SW 1271 (cell line): ENCODE measurements around the gene LIM2.
A peak's percentile ranks its signal among the peaks of the same experiment; 100 is the strongest.

Experiments used
- DNase-seq, 2 experiments: peaks; one replicate each; lab custom pipeline; 2025; lab: John Stamatoyannopoulos, UW

Gene LIM2

GRCh38 chr19:51396175-51396574 lies 8.4 kb upstream of the LIM2 start:
- no peak for DNase-seq

DNA sequence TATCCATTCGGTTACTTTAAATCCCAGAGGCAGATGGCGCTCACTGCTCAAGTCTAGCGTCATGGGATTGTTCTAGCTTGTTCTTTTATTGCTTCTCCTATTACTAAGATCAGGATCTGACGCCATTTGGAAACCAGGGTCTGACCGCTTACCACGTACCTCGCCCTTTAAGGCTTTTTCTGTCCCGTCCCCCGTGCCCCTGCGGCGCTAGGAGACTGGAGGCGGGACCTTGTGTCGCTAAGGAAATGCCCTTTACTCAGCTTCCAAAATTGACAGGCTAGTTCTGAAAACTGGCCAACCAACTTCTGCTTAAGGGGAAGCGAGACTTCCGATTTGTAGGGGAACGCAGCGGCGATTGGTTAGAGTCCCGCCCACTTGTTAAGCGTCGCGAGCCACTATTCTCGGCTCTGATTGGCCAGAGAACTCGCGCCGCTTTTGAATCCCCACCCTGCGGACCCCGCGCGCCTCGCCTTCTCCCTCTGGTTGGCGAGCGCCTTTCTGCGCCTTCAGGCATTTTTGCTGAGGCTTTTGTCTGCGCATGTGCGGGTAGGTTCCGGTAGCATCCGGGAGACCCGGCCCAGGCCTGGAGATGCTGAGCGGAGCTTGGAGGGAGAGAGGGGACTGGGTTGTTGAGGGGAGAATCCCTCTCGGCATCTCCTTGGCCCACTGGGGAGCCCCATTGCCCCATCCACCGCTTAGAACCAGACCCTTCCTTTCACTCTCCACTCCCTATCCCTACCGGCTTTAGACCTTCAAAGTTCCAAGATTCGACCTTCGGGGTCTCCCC lies 6.5 kb upstream of the LIM2 start:
- DNase-seq = peak; percentile 90 to 96

DNA sequence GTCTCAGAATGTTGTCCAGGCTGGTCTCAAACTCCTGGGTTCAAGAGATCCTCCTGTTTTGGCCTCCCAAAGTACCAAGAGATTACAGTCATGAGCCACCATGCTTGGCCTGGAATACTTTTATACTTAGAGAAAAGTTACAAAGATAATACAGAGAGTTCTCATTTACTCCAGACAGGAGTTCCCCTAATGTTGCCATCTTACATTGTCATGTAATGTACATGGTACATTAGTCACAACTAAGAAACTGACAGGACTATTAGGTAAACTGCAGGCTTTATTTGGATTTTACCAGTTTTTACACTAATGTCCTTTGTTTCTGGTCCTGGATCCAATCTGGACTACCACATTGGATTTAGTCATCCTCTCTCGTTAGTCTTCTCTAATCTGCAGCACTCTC lies 4.9 kb upstream of the LIM2 start:
- no peak for DNase-seq

GRCh38 chr19:51391073-51391611 lies 3.4 kb upstream of the LIM2 start:
- DNase-seq = no peak

- DNase-seq = no peak
These were observed 1.4 kb upstream of the LIM2 start for GRCh38 chr19:51389143-51389542.

DNA sequence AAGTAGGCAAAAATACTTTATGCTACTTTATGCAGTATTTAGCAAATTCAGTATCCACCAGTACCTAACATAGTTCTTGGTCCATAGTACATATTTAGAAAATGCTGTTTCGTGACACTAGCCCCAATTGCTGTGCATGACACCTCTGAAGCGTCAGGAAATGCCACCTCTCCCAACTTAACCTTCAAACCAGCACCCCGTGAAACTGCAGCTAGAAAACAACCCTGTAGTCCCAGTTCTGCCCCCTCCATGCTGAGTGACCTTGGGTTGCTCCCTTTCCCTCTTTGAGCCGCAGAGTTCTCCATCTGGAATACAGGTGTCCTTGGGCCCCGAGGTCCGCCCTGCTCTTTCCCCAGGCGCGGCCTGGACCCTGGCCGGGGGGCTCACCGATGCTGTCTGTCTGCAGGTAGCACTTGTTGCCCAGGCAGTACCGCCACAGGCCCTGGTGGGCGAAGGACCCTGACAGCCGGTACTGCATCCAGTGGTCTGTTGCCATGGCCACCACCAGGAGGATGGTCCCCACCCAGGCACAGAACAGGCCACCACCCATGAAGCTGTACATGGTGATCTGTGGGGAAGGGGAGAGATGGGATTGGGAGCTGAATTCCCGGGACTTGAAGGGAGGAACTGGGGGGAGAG lies 773 bp downstream of the LIM2 start:
- no peak for DNase-seq

DNA sequence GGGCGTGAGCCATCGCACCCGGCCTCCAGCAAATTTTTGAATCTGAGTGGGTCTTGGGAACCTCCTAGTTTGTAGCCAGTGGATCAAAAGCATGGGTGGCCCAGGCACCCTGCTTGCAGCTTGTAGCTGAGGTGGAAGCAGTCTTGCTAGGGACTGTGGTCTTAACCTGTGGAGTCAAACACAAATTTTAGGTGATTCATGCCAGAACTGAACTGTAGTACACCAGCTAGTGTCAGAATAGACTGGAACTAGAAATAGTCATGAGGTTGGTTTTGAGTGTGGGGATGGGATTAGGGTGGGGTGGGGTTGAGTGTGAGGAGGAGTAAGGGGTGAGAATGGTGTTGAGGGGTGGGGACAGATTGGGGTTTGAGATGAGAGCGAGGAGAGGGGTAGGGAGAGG lies 5.8 kb downstream of the LIM2 start:
- DNase-seq = no peak

DNA sequence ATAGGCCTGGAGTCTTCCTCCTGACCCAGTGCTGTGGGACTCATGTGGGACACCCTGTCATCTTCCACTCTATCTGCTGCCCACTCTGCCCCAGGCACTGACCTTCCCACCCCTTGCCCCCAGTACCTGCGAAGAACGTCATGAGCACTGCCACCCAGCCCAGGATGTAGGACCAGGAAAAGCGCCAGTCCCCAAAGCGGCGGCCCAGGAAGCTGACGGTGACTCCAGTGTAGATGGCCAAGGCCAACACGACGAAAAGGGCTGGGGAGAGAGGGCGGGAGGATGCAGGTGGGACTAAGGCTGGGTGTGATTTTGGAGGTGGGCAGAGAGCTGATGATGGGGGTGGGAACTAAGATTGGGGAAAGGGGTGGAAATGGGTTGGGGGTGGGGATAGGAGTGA lies 7.4 kb downstream of the LIM2 start:
- DNase-seq = no peak

GRCh38 chr19:51377422-51377821 lies 10.4 kb downstream of the LIM2 start:
- DNase-seq = no peak

DNA sequence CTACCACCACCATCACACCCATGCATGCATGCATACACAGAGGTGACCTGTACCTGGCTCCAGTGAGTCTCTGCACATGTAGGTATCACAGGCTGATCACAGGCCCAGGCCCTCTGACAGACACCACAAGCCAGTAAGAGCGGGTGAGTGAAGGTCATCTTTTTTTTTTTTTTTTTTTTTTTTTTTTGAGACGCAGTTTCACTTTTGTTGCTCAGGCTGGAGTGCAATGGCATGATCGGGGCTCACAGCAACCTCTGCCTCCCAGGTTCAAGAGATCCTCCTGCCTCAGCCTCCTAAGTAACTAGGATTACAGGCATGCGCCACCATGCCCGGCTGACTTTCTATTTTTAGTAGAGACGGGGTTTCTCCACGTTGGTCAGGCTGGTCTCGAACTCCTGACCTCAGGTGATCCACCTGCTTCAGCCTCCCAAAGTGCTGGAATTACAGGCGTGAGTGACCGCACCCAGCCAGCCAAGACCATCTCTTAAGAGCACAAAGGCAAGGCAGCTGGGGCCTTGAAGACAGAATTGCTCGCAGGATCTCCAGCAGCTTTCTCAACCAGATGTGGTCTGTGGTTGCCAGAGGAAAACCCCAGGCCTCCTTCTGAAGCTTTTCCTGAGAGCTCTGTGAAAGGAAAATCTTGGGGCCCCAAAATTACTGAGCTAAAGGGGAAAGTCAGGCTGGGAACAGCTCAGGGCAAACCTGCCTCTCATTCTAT lies 12.1 kb downstream of the LIM2 start:
- no peak for DNase-seq

GRCh38 chr19:51372649-51373504 lies 14.9 kb downstream of the LIM2 start, which contains the start of gene NKG7:
Gene NKG7, minus strand, starts transcription at chr19:51372654. Its CDS starts 119 bp downstream, at chr19:51372535.
- no peak for DNase-seq

- DNase-seq = no peak
These were observed 15.6 kb downstream of the LIM2 start for GRCh38 chr19:51372021-51372648.

DNA sequence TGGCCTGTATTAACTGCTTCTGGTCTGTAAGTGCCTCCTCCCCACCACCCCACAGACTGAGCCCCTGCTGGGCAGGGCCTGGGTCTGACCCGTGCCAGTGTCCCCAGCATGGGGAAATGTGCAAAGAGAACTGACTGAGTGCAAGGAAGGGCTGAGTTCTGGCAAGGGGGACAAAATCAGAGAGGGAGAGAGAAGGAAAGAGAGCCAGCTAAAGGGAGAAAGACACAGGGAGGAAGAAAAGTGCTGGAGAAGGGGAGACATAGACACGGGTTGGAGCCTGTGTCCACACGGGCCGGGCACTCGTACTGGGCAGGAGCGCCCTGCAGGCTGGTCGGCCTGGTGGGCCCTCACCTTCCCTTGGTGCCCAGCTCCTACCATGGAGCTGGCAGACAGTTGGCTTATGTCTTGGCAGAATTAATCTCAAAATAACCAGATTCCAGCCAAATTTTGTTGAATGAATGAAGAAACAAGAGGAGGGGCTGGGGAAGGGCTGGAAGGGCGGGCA lies 16.5 kb downstream of the LIM2 start:
- no peak for DNase-seq

DNA sequence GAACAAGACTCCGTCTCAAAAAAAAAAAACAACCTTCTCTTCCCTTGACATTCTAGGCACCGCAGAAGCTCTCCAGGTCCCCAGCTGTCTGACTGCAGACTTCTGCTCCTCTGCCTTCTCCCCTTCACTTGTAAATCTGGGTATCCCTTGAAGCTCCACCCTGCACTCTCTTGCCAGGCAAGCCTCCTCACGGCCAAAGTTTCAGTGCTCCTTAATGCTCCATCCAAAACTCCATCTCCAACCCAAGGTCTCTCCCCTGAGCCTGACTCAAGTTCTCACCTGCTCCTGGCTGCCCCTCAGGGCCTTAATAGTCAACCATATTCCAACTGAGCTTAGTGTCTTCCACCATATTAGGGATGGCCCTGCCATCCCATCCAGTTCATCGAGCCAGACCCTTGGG lies 17.5 kb downstream of the LIM2 start:
- DNase-seq = no peak

DNA sequence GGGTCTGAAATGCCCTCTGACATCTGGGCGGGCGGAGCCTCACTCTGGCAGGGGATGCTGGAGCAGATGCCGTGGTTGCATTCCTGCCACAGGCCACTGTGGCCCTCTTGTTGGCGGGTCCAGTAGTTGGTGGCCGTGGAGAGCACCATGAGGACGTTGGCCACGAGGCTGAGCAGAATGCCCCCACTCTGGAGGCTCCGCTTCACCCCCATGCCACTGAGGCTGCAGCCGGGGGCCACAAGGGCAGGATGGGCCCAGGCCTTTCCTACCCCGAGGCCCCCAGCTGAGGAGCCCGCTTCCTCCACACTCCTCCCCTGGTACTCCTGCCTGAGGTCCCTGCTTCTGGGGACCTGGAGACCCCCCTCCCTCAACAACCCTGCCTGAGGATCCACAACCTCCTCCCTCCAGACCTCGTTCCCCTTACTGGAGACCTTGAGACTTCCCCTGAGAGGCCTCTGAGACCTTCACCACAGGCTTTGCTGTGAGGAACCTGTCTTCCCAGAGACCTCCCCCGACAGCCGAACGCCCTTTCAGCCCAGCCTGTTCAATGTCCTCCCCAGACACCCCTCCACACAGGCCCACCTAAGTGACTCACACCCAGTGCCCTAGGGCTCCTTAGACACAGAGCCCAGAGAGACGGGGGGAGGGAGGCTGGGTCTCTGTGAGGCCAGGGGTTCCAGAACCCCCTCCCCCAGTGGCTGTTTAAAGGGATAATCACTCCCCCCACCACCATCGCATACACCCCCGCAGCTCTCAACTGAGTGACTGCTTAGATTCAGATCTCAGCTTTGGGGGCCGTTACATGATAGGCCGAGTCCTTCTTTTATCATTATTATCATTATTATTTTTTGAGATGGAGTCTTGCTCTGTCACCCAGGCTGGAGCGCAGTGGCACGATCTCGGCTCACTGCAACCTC lies 19.1 kb downstream of the LIM2 start, which contains the start of gene CLDND2:
Gene CLDND2 (minus strand): TSS at position 638 of the 917 bp plus-strand sequence. CDS start 426 bp downstream, at position 212.
- DNase-seq = no peak

- DNase-seq = peak; percentile 81 to 93
These were observed 20.0 kb downstream of the LIM2 start for GRCh38 chr19:51367565-51368365.

GRCh38 chr19:51367255-51367564 lies 20.6 kb downstream of the LIM2 start:
- no peak for DNase-seq

GRCh38 chr19:51366389-51367254 lies 21.2 kb downstream of the LIM2 start:
- peak; percentile 82 to 94 for DNase-seq
